GM19025 (cell line): ENCODE results near the gene TM2D1.
"Not testable (repeated sequence)": the region's sequence is repeated elsewhere in the genome, so short reads cannot be mapped to it uniquely, and the experiment has no call there.

Source experiments
- ATAC-seq: cut with Tn5 transposase; IDR thresholded peaks from one replicate; pipeline ENCODE4 v1.9.1; 2021; ENCODE audit warnings: mild to moderate bottlenecking, low read depth, moderate library complexity; ENCODE audit not compliant: unreplicated experiment

The TM2D1 gene

GRCh38 chr1:61718996-61719663 is 5.8 kb downstream of the TM2D1 start:
- not testable (repeated sequence) for ATAC-seq

GRCh38 chr1:61711969-61712368 is 13.0 kb downstream of the TM2D1 start:
- ATAC-seq: no peak

GRCh38 chr1:61711257-61711656 is 13.7 kb downstream of the TM2D1 start:
- ATAC-seq: not testable (repeated sequence)

DNA sequence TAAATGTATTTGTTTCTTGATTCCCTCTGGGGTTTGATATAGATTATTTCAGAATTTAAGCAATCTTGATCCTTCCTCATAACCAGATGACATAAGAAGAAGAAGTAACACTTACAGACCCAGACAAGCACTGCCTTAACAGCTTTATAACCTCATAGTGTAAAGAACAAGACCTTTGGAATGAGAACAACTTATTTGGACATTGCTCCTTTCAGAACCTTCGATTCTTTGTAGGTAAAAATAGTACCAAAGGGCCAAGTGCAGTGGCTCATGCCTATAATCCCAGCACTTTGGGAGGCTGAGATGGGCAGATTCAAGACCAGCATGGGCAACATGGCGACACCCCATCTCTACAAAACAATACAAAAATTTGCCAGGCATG is 15.0 kb downstream of the TM2D1 start:
- no peak for ATAC-seq

DNA sequence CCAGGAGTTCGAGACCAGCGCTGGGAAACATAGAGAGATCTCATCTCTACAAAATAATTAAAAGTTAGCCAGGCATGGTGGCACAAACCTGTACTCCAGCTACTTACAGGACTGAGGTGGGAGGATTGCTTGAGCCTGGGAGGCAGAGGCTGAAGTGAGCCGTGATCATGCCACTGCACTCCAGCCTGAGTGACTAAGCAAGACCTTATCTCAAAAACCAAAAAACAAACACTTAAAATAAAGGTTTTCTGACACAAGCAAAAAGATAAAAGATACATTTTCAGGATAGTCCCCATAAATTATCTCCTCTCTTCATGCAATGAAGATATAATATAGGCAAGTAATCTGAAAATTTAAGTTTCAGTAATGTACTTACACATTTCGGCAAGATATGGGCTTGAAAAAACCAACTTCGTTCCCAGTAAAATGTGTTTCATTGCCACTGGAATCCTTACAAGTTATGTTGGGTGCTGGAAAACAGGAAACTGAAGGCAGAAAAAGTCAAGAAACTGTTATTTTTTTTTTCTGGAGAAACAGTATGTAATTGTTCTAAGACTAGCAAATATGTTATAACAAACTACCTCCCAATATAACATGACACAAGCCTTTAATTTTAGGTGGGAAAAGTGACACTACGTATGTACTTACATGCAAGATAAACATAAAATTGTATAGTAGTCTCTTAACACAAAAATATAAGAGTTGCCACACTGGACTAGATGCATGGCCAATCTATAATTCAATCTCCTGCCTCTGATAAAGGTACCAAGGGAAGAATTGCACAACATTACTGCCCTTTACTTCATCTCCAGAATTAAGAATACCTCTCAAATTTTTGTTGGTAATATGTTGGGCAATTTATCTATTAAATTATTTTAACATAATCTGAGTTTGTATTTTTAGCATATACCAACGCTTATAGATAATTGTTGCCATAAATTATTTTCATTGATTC is 15.7 kb downstream of the TM2D1 start:
- ATAC-seq: no peak

DNA sequence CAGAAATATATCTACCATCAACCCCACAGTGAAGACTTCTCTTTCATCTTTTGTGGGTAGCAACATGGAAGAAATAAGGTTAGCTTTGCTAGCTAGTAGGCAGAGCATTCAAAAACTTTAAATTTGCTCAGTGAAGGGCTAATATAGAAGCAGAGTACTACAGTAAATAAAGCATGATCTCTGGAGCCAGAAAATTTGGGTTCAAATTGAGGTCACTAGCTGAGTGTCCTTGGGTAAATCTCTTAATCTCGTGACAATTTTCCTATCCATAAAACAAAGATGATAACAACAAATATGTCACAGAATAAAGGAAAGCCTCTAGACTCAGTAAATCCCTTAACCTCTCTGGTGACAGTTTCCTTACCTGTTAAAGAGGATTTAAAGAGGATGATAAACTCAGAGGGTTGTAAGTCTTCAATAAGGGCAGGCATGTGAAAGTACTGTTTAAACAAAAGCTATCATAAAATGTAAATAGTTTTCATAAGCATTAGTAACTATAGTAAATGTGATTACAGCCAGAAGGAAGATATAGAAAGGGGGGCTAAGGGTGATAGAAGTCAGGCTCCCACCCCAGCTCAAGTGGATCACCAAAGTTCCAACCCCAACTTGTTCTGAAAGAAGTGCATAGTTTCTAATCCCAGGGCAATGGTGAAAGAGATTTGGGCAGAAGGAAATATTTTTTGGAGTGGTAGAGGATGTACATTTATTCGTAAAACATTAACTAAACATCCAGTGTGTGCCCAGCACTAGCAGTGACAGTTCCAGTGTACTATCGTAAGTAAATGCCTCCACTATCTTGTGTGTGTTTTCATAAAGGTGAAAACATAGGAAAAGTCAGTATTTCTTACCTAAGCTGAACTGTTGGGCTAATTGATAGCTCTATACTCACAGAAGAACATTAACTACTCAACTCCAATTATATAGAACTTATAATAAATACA is 24.8 kb downstream of the TM2D1 start:
- ATAC-seq: no peak

DNA sequence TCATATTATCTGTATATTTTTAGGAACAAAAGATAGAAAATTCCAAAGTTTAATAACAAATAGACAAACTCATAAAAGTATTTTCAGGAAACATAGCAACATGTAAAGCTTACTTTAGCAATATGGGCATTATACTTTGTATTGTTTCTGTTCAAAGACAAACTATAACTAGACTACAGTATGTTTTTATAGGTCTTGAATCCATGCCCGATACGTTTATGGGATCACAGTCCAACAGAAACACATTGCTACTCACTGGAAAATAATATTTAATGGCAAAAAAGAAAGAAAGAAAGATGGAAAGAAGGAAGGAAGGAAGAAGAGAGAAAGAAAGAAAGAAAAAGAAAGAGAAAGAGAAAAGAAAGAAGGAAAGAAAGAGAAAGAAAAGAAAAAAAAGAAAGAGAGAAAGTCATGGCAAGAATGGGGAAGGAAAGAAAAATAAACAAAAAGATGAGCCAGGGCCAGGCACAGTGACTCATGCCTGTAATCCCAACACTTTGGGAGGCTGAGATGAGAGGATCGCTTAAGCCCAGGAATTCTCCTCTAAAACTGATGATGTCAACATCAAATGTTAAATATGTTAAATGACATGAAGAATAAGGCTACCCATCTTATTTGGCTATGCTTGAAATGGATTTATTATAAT is 32.7 kb downstream of the TM2D1 start:
- ATAC-seq: no peak

DNA sequence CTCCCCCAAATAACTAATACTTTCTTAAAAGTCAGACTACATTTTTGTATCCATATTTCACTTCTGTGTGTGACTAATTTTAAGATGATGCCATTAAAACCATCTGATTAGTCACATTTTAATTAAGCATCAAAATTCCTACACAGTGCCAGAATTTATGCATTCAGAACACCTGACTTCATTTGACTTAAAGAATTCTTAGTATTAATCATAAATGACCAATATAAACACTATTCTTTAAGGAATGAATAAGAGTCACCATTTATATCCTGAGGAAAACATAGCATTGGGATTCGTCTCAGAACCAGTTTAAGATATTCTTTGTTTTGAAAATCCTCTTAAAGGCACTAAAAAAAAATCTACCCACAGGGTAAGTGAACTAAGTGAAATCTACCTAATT is 37.0 kb downstream of the TM2D1 start:
- no peak for ATAC-seq

DNA sequence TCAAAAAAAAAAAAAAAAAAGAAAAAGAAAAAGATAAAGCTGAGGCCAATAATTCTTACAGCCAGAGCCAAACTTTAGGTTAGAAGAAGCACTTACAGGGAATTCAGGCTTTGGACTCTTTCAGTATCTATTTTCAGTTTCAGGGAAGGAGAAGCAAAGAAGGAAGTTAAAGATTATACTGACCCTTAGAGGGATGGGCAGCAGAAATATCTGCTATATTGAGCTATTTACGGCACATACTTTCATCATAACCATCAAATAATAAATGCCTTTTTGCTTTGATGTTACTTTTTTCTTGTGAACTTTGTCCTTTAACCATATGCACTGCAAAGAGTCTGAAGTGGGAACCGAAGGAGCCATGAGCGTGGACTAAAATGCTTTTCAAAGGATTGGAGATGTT is 42.0 kb downstream of the TM2D1 start:
- ATAC-seq: no peak

DNA sequence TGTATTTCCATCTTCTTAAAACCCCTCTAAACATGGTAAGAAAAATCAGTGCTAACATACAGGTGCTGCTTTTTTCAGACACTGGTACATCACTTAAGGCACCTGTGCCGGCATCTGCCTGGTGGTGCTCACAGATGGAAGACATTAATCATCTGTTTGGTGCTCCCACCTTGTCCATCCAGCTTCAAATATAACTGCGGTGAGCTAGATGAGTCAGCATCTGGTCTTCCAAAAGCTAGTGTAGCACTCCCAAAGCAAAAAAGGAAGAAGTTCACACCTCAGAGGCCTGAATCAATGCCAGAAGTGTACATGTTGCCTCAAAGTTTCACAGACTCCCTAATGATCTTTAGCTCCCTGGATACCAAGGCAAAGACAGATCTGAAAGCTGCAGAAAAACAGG is 44.4 kb downstream of the TM2D1 start:
- ATAC-seq: no peak

GRCh38 chr1:61676881-61677280 is 48.1 kb downstream of the TM2D1 start:
- not testable (repeated sequence) for ATAC-seq

DNA sequence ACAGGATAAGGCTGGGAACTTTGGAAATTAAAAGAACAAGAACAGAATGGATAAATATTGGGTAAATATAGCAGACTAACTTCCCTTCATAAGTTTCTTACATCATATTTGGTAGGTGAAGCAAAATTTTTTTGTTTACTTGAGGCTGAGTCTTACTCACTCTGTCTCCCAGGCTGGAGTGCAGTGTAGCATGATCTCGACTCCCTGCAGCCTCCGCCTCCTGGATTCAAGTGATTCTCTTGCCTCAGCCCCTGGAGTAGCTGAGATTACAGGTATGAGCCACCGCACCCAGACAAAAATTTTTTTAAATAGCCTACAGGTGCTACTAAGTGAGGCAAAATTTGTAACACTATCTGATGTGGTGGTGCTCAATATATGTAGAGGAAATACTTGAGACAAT is 50.7 kb downstream of the TM2D1 start:
- no peak for ATAC-seq

- no peak for ATAC-seq
Observed at GRCh38 chr1:61672376-61672775, 52.6 kb downstream of the TM2D1 start.

GRCh38 chr1:61670445-61670844 is 54.5 kb downstream of the TM2D1 start:
- no peak for ATAC-seq

DNA sequence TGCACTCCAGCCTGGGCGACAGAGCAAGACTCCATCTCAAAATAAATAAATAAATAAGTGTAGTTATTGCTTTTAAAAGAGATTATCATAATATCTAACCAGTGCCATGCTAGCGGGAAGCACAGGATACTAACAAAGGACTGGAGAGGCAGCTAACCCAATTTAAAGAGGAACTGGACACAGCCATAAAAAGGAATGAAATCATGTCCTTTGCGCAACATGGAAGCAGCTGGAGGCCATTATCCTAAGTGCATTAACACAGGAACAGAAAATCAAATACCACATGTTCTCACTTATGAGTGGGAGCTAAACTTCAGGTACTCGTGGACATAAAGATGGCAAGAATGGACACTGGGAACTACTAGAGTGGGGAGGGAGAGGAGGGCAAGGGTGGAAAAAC is 54.9 kb downstream of the TM2D1 start:
- no peak for ATAC-seq

GRCh38 chr1:61659061-61659460 is 65.9 kb downstream of the TM2D1 start:
- ATAC-seq: no peak

DNA sequence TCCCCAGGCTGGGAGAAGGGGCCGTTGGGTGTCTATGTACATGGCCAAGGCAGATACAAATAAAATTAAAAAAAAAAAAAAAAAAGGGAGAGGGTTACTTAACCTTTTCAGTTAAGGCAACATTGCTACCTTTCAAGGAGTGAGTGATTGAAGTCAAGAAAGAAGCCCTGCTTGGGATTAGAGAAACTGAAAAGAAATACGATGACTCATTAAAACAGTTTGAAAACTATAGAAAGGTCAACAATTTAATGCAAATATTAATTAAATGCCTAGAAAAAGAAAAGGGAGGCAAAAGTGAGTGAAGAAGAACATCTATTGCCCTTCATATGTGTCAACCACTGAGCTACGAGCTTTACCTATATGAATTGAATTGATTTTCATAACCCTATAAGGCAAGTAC is 69.5 kb downstream of the TM2D1 start:
- ATAC-seq: no peak

GRCh38 chr1:61654067-61654466 is 70.9 kb downstream of the TM2D1 start:
- ATAC-seq: no peak

GRCh38 chr1:61648983-61649742 is 75.8 kb downstream of the TM2D1 start:
- ATAC-seq: no peak

GRCh38 chr1:61647142-61647541 is 77.8 kb downstream of the TM2D1 start:
- ATAC-seq: no peak
